Smooth muscle cell of bladder (primary cell): ENCODE data around the gene ZFP28. TPM values are rescaled to one million over a fixed set of nuclear protein-coding genes. Genes with fewer than 3 reads are reported as not detected.

ENCODE experiments used
- total RNA-seq: library from RNA; depleted of rRNA; stranded (reverse); fragments of >200 nt; gene quantifications from 2 replicates; pipeline ENCODE4 v1.2.3, GENCODE V29; 2014

Gene ZFP28
- total RNA-seq: 5.5 and 6.6 TPM in 2 replicates

GRCh38 chr19:56538761-56539263, at the start of gene ZFP28:
Gene ZFP28 (plus strand): TSS chr19:56538948. CDS start chr19:56539019, 71 bp downstream.

GRCh38 chr19:56507446-56508289, 31.1 kb upstream of the ZFP28 start, which contains the start of gene ZNF471:
Gene ZNF471 (plus strand): TSS chr19:56507855. CDS start chr19:56511572, 3,717 bp downstream.

GRCh38 chr19:56567274-56568120, 28.7 kb downstream of the ZFP28 start, which contains the start of gene ZNF470:
Gene ZNF470 (plus strand): TSS chr19:56567468. CDS start chr19:56570312, 2,844 bp downstream.

GRCh38 chr19:56594783-56595547, 56.2 kb downstream of the ZFP28 start, which contains the start of gene ZNF71:
Gene ZNF71 (plus strand): TSS chr19:56595302. CDS start chr19:56601559, 6,257 bp downstream.

Other genes with a start within 250 kb of the ZFP28 start
- gene ZSCAN5A, start 224.1 kb upstream of the ZFP28 start, total RNA-seq: 6.0 and 6.7 TPM in 2 replicates
- gene ZNF582, start 145.4 kb upstream of the ZFP28 start, total RNA-seq: 2.0 and 2.8 TPM in 2 replicates
- gene ZNF583, start 134.6 kb upstream of the ZFP28 start, total RNA-seq: 4.0 and 9.2 TPM in 2 replicates
- 3.6 and 6.3 TPM in 2 replicates for gene ZNF667, start 61.6 kb upstream of the ZFP28 start, total RNA-seq
- 3.3 and 4.7 TPM in 2 replicates for gene ZNF471, start 31.1 kb upstream of the ZFP28 start, total RNA-seq
- gene ZNF470, start 28.5 kb downstream of the ZFP28 start, total RNA-seq: 5.7 and 7.9 TPM in 2 replicates
- 4.4 and 6.1 TPM in 2 replicates for gene ZNF71, start 56.4 kb downstream of the ZFP28 start, total RNA-seq
- gene SMIM17, start 104.2 kb downstream of the ZFP28 start, total RNA-seq: 0.09 and 0.14 TPM in 2 replicates
- gene ZNF835, start 132.8 kb downstream of the ZFP28 start, total RNA-seq: 0.18 and 0.28 TPM in 2 replicates